Measurements from ENCODE around the gene RAD51B. TPM values are rescaled to one million over a fixed set of nuclear protein-coding genes. Genes with fewer than 3 reads are reported as not detected.

Gene RAD51B
- total RNA-seq, 6 experiments from 2014 or later: 2.7 to 5.8 (median 4.3) TPM

DNA sequence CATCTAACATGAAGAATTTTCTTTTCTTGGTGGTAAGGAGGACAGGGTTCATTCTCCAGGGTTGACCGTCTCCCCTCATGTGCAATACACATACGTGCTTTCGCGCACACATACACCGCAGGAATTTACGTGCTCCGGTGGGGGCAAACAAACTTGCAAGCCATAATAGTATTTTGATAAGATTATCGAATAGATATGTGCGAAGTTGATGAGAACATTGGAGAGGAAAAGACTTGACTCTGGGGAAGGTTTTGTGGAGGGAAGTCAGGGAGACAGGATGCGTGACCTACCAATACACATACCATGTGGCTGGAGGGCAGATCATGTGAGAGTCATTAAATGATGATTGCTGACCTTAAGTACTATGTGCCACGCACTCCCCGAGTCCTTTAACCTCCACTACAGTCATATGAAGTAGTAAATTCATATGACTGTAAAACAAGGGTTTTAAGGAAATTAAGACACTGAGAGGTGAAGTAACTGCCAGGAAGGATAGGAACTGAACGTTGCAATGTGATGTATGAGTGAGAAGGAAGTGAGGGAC, 921 bp downstream of the RAD51B start:
- intact Hi-C loops (cut with DNase I): no loop called here
- ATAC-seq (peak in 2 of 4 donors; percentile 12), DNase-seq (no peak)
- Histone ChIP-seq H3K36me3 (no peaks in the 10 kb centered on the region), H3K4me3 (peak overlapping the region; percentile 60 to 75 (median 65)), H3K4me1 (peaks cover 0 to 12% (median 1%) of the 10 kb centered on the region in 4 donors), H3K27ac (peak overlapping the region in 2 of 3 donors; percentile 61 to 81), H3K9me3 (no peaks in the 10 kb centered on the region), H3K27me3 (no peaks in the 10 kb centered on the region)
- TF ChIP-seq POLR2A (IDR thresholded peaks at IDR 0.05): no peak
- TF ChIP-seq, protein P1, sequence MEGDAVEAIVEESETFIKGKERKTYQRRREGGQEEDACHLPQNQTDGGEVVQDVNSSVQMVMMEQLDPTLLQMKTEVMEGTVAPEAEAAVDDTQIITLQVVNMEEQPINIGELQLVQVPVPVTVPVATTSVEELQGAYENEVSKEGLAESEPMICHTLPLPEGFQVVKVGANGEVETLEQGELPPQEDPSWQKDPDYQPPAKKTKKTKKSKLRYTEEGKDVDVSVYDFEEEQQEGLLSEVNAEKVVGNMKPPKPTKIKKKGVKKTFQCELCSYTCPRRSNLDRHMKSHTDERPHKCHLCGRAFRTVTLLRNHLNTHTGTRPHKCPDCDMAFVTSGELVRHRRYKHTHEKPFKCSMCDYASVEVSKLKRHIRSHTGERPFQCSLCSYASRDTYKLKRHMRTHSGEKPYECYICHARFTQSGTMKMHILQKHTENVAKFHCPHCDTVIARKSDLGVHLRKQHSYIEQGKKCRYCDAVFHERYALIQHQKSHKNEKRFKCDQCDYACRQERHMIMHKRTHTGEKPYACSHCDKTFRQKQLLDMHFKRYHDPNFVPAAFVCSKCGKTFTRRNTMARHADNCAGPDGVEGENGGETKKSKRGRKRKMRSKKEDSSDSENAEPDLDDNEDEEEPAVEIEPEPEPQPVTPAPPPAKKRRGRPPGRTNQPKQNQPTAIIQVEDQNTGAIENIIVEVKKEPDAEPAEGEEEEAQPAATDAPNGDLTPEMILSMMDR (IDR thresholded peaks at IDR 0.05): no peak
- 23% methylated on average over 13 of the region's 13 CpGs for WGBS (ENCODE audit: insufficient coverage, low coverage, low lambda C conversion rate, missing lambda C conversion rate)

DNA sequence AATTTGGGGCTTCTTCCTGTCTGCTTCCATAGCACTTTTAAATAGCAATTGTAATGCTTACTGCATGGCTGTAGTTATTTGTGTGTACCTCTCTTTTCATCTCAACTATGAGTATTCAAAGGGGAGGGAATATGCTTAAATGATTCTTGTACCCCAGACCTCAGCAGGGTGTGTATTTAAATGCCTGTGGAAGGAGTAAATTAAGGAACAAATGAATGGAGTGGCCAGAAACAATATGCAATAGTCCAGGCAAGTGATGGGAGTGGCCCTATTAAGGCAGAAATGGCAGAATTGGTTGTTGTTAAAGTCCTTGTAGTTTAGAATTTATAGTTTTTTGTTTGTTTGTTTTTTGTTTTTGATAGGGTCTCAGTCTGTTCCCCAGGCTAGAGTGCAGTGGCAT, 1.5 kb downstream of the RAD51B start:
- Histone ChIP-seq H3K36me3 (no peaks in the 10 kb centered on the region), H3K9me3 (no peaks in the 10 kb centered on the region), H3K4me3 (no peak overlapping the region), H3K27me3 (no peaks in the 10 kb centered on the region), H3K4me1 (peaks cover 0 to 7% (median 0%) of the 10 kb centered on the region in 4 donors), H3K27ac (no peak overlapping the region)
- DNase-seq (no peak), ATAC-seq (no peak)
- TF ChIP-seq, protein P1 (IDR thresholded peaks at IDR 0.05): no peak
- TF ChIP-seq POLR2A (IDR thresholded peaks at IDR 0.05): no peak
- intact Hi-C loops (cut with DNase I): no loop called here

DNA sequence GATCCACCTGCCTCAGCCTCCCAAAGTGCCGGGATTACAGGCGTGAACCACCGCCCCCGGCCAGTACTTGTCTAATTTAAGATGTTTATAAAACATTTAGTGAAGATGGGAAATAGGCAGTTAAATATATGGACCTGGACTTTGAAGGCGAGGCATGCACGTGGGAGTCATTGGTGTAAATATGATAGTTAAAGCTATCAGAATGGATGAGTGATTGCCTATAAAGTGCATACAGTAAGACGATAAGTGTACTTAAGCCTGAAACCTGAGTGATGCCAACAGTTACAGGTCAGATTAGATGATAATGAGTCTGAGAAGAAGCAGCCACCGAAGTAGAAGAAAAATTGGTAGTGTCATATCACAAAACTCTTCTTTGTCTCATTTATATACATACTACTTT, 11.5 kb downstream of the RAD51B start:
- no peak for TF ChIP-seq POLR2A (IDR thresholded peaks at IDR 0.05)
- TF ChIP-seq, protein P1 (IDR thresholded peaks at IDR 0.05): no peak
- Histone ChIP-seq H3K4me3 (no peak overlapping the region), H3K27ac (no peak overlapping the region), H3K9me3 (no peaks in the 10 kb centered on the region), H3K36me3 (no peaks in the 10 kb centered on the region), H3K27me3 (no peaks in the 10 kb centered on the region), H3K4me1 (no peaks in the 10 kb centered on the region)
- WGBS (ENCODE audit: insufficient coverage, low coverage, low lambda C conversion rate, missing lambda C conversion rate): 83% methylated on average over 8 of the region's 8 CpGs
- intact Hi-C loops (cut with DNase I): no loop called here
- no peak for ATAC-seq
- no peak for DNase-seq

DNA sequence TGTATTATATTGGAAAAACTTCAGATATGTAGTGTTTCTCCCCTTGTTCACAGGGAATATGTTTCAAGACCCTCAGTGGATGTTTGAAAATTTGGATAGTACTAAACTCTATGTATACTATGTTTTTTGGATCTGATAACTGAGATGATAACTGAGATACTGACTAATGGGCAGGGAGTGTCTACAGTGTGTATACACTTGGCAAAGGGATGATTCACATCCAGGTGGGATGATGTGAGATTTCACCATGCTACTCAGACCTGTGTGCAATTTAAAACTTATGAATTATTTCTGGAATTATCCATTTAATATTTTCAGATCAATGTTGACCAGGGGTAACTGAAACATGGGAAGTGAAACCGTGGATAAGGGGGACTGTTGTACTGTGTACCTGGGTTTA, 13.8 kb downstream of the RAD51B start:
- Histone ChIP-seq H3K9me3 (no peaks in the 10 kb centered on the region), H3K27me3 (no peaks in the 10 kb centered on the region), H3K4me1 (no peaks in the 10 kb centered on the region), H3K27ac (no peak overlapping the region), H3K36me3 (no peaks in the 10 kb centered on the region), H3K4me3 (no peak overlapping the region)
- ATAC-seq (no peak), DNase-seq (no peak)
- TF ChIP-seq, protein P1 (IDR thresholded peaks at IDR 0.05): no peak
- no peak for TF ChIP-seq POLR2A (IDR thresholded peaks at IDR 0.05)
- WGBS (ENCODE audit: insufficient coverage, low coverage, low lambda C conversion rate, missing lambda C conversion rate): 86% methylated on average over 1 of the region's 1 CpG
- intact Hi-C loops (cut with DNase I): no loop called here

DNA sequence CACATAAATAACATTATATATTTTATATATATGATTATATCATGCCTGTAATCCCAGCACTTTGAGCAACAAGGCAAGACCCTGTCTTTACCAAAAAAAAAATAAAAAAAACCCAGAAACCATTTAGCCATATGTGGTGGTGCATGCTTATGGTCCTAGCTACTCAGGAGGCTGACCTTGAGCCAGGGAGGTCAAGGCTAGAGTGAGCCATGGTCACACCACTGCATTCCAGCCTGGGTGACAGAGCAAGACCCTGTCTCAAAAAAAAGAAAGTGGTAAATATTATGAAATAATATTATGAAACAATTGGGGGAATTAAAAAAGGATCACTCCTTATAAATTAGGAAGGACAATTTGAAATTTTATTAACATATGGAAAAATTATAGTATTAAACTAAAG, 16.0 kb downstream of the RAD51B start:
- DNase-seq (no peak), ATAC-seq (no peak)
- Histone ChIP-seq H3K27ac (no peak overlapping the region), H3K9me3 (no peaks in the 10 kb centered on the region), H3K36me3 (no peaks in the 10 kb centered on the region), H3K4me3 (no peak overlapping the region), H3K27me3 (no peaks in the 10 kb centered on the region), H3K4me1 (no peaks in the 10 kb centered on the region)
- intact Hi-C loops (cut with DNase I): no loop called here
- TF ChIP-seq, protein P1 (IDR thresholded peaks at IDR 0.05): no peak
- TF ChIP-seq POLR2A (IDR thresholded peaks at IDR 0.05): no peak
